HG03432 (cell line): ENCODE measurements around the gene TFCP2.

Source experiments
- ATAC-seq: cut with Tn5 transposase; IDR thresholded peaks from one replicate; pipeline ENCODE4 v1.9.1; 2021; ENCODE audit warnings: mild to moderate bottlenecking, moderate library complexity; ENCODE audit not compliant: unreplicated experiment

The TFCP2 gene

DNA sequence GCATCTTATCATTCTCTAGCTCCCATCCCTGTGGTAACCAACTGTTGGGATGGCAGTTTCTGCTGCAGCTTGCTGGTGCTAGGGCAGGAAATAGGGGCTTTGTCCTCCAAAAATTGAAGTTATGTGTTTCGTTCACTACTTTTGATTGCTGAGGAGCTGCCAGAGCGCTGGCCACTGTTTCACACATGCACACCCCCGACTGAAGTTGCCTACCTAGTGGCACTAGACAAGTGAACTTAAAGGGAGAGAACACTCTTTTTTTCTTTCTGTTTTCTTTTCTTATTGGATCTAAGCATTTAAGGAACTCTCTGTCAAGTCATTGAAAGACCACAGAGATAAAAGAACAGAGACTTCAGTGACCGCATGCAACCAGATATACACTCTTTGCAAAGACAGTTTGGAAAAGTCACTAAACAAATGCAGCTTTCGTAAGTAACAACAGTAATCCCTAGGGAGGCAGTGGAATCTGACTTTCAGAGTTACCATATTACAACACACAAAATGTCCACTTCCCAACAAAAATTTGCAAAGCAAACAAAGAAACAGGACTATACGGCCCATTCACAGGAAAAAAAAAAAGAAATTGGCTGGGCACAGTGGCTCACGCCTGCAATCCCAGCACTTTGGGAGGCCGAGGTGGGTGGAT lies 12.0 kb downstream of the TFCP2 start:
- no peak for ATAC-seq

DNA sequence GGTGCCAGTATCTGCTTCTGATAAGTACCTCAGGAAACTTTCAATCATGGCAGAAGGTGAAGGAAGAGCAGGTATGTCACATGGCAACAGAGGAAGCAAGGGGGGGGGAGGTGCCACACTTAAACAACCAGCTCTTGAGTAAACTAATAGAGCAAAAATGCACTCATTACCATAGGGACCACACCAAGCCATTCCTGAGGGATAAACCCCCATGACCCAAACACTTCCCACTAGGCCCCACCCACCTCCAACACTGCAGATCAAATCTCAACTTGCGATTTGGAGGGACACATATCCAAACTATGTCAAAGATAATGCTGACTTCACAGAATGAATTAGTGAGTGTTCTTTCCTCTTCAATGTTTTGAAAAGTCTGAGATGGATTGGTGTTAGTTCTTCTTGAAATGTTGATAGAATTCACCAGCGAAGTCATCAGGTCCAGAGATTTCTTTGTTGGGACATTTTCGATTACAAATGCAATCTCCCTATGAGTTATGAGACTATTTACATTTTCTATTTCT lies 16.6 kb downstream of the TFCP2 start:
- ATAC-seq = no peak

- no peak for ATAC-seq
These were observed 20.0 kb downstream of the TFCP2 start for GRCh38 chr12:51152953-51153352.

- no peak for ATAC-seq
These were observed 22.2 kb downstream of the TFCP2 start for GRCh38 chr12:51150777-51151176.

DNA sequence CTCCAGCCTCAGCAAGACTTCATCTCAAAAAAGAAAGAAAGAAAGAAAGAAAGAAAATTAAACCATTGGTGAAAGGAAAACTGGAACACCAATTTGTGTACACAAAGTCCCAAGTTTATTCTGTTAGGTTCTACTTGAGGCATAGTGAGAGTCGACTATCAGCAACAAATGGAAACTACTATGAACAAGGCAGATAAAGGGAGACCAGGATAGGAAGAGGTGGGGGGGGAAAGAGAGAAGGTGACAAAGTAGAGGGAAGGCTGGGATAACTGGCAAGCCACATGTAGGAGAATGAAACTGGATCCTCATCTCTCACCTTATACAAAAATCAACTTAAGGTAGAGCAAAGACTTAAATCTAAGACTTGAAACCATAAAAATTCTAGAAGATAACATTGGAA lies 25.6 kb downstream of the TFCP2 start:
- ATAC-seq = no peak

GRCh38 chr12:51139292-51139844 lies 33.6 kb downstream of the TFCP2 start:
- no peak for ATAC-seq

DNA sequence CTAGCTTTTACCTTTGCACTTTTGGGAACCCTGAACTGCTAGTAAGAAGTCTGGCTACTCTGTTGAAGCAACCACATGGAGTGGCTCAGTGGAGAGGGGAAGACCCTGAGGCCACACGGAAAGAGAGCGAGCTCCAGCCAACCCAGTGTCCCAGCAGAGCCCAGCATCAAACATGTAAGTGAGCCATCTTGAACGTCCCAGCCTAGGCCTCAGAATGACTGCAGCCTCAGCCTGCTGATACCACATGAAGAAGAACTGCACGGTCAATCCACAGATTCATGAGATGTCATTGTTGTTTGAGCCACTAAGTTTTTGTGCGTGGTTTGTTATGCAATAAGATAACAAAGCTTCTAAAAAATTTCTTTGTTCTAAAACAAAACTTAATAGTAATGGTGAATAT lies 40.2 kb downstream of the TFCP2 start:
- no peak for ATAC-seq

- ATAC-seq = no peak
These were observed 41.0 kb downstream of the TFCP2 start for GRCh38 chr12:51131745-51132521.

DNA sequence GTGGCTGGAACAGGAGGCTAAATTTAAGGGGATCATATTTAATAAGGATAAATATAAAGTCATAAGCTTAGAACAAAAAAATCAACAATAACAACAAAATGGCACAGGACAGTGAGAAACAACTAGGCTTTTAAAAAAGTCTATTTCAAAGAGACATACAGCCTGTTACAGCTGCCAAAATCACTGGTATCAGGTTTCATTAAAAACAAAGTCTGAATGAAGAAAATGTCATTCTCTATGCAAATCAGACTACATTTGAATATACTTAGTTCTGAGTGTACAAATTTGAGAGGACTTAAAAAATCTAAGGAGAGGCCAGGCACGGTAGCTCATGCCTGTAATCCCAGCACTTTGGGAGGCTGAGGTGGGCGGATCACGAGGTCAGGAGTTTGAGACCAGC lies 44.0 kb downstream of the TFCP2 start:
- ATAC-seq = no peak

DNA sequence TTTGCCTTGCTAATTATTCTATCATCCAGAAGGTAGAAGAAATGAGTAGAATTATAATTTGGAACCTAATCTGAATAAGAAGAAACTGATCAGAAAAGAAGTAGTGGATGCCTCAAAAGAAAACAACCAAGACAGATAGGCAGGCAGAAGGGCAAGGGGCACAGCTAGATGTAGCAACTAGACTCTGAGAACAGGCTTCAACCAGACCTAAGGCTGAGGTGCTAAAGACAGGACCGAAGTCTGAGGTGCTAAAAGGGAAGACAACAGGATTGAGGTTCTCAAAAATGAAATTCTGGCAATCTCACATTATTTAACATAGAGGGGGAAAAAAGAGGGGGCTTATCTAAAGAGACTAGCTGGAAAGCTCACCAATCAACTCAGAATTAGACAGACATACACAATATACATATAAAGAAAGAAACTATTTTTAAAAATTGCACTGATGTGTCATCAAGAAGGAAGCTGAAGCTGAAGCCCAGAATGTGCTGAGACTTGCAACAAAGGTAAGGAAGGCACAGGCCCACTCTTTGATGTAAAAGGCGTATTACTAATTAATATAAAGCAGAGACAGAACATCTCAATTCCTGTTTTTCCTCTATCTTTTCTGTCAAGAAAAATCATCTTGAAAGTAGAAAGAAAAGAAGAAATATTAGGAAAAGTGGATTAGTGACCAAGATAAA lies 45.7 kb downstream of the TFCP2 start:
- ATAC-seq = no peak

DNA sequence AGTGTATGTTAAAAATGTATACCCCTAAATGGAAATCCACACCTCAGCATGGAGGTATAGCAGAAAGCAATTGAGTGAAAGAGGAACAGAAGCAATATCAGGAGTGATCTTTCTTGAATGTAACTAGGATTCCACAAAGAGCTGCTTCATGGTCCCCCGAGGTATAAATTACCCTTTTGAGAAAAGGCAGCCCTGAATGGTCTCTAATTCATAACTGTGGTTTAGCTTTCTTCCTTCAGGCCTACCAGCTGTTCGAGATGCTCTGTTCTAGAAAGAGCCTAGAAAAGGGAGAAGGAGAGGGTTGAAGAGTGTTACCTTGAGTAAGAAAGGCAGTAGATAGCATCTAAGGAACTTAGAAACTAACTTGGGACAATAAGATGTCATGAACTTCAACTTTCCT lies 46.6 kb downstream of the TFCP2 start:
- ATAC-seq = no peak

GRCh38 chr12:51124504-51124903 lies 48.4 kb downstream of the TFCP2 start:
- ATAC-seq = no peak

DNA sequence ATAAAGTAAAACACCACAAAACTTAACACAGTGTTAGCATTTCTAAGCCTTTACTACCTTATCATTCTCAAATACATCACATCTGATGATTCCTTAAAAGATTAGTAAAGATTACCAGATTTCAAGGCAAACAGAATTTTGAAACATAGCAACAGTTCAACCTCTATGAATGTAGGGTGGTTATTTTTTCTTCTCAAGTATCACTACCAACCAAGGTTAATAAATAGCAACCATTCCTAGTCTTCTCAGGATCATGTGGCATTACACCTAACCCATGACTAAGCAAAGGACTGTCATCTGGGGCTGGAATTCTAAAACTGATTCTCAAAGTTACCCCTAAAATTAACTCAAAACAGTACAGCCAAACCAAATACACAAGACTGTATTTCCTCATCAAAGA lies 50.1 kb downstream of the TFCP2 start:
- no peak for ATAC-seq

- ATAC-seq = no peak
These were observed 54.2 kb downstream of the TFCP2 start for GRCh38 chr12:51118706-51119105.

GRCh38 chr12:51115533-51115932 lies 57.4 kb downstream of the TFCP2 start:
- ATAC-seq = no peak

- no peak for ATAC-seq
These were observed 64.8 kb downstream of the TFCP2 start for GRCh38 chr12:51108136-51108535.

GRCh38 chr12:51103977-51104376 lies 69.0 kb downstream of the TFCP2 start:
- ATAC-seq = no peak

GRCh38 chr12:51098611-51099010 lies 74.3 kb downstream of the TFCP2 start:
- ATAC-seq = no peak

DNA sequence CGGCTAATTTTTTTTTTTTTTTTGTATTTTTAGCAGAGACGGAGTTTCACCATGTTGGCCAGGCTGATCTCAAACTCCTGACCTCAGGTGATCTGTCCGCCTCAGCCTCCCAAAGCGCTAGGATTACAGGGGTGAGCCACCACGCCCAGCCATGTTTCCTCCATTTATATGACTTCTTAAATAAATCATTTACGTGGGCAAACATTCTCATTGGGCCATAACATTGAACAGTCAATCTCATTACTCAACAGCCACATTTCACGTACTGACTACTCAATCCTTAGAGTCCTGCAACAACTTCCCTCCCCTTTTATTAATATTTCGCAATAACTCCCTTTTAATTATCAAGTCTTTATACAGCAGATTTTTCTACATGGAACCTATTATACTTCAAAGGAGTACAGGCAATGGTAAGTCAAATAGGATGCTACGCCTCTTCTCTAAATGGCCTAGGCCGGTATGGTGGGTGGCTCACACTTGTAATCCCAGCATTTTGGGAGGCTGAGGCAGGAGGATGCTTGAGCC lies 82.2 kb downstream of the TFCP2 start:
- no peak for ATAC-seq

GRCh38 chr12:51087818-51088217 lies 85.1 kb downstream of the TFCP2 start:
- ATAC-seq = no peak

- no peak for ATAC-seq
These were observed 86.0 kb downstream of the TFCP2 start for GRCh38 chr12:51086933-51087332.
